Esophagus muscularis mucosa (tissue), 4 donors: ENCODE results near the gene CYB561. TPM values are rescaled to one million over a fixed set of nuclear protein-coding genes. Genes with fewer than 3 reads are reported as not detected.

ENCODE experiments used
- DNase-seq: peaks from one replicate; pipeline ENCODE4 v3.0.0-alpha.2; 2017; ENCODE audit errors: extremely low spot score
- H3K27ac ChIP-seq, 4 donors: fragments of 200-600 bp; sonication (generic); replicated peaks in 1 of 4; 1 replicate in 3 of 4; 2 replicates in 1 of 4; pipeline ENCODE4 v1.5.1; 2016 to 2019; ENCODE audit warnings: mild to moderate bottlenecking in 1 of 4
- H3K27me3 ChIP-seq, 4 donors: fragments of 200-600 bp; sonication (generic); one replicate each; pipeline versions ENCODE4 v1.5.1 to v1.6.0; 2016 to 2019
- H3K36me3 ChIP-seq, 4 donors: fragments of 200-600 bp; sonication (generic); one replicate each; pipeline ENCODE4 v1.5.1; 2016 to 2019
- H3K4me1 ChIP-seq, 4 donors: fragments of 200-600 bp; sonication (generic); one replicate each; pipeline ENCODE4 v1.5.1; 2016 to 2019
- H3K4me3 ChIP-seq, 4 donors: fragments of 200-600 bp; sonication (generic); 1 replicate in 2 of 4; 2 replicates in 2 of 4; pipeline ENCODE4 v1.5.1; 2016 to 2019; ENCODE audit warnings: mild to moderate bottlenecking in 4 of 4, moderate library complexity in 1 of 4
- H3K9me3 ChIP-seq, 4 donors: fragments of 200-600 bp; sonication (generic); 1 replicate in 3 of 4; 2 replicates in 1 of 4; pipeline ENCODE4 v1.5.1; 2016 to 2019
- EP300 ChIP-seq: sonication (generic); formaldehyde crosslinking; IDR thresholded peaks from one replicate; pipeline ENCODE4 v1.6.1; 2017; ENCODE audit warnings: antibody characterized with exemption
- POLR2A ChIP-seq: fragments of 450-650 bp; IDR thresholded peaks from one replicate; pipeline ENCODE4 v1.6.1; 2017; ENCODE audit warnings: antibody characterized with exemption, moderate library complexity, mild to moderate bottlenecking, low read depth
- POLR2AphosphoS5 ChIP-seq, 2 donors: sonication (generic); formaldehyde crosslinking; IDR thresholded peaks; one replicate each; pipeline ENCODE4 v1.6.1; 2017; ENCODE audit warnings: antibody characterized with exemption in 2 of 2
- WGBS: methylation state at CpG from one replicate; pipeline ENCODE4 v1.1.5; 2018; 5-methylcytosine and 5-hydroxymethylcytosine counted together
- intact Hi-C: fragments of 100-400 bp; cut with DNase I; formaldehyde crosslinking; loops from one replicate; pipeline ENCODE4 v1.15.1; 2023
- total RNA-seq, 4 donors: library from RNA; depleted of rRNA; stranded (reverse); fragments of >200 nt; gene quantifications; one replicate each; pipeline versions ENCODE4 v1.1.0 to v1.2.1, GENCODE V29; 2016
- TF ChIP-seq, protein P1 (sequence below), 3 experiments: fragments of 200-600 bp in 2 of 3; fragments of 450-650 bp in 1 of 3; sonication (generic) in 2 of 3; IDR thresholded peaks; one replicate each; pipeline ENCODE4 v1.5.1; 2017 to 2019; ENCODE audit warnings: antibody characterized with exemption in 3 of 3, mild to moderate bottlenecking in 2 of 3, moderate library complexity in 1 of 3

CYB561 gene
- total RNA-seq, 4 donors from 2014 or later: 8.8 to 17.0 (median 13.2) TPM

GRCh38 chr17:63399316-63399715 is 46.8 kb downstream of the CYB561 start:
- WGBS: 28% methylated on average over 3 of the region's 3 CpGs
- intact Hi-C loops: no loop called here
- no peaks in the 10 kb centered on the region for H3K27me3 ChIP-seq
- peak overlapping the region; percentile 2 to 43 (median 37) for H3K27ac ChIP-seq
- peaks cover 0 to 18% (median 4%) of the 10 kb centered on the region in 4 donors for H3K36me3 ChIP-seq
- peaks cover 12 to 38% (median 23%) of the 10 kb centered on the region in 4 donors for H3K4me1 ChIP-seq
- no peak overlapping the region for H3K4me3 ChIP-seq
- no peak for DNase-seq
- no peaks in the 10 kb centered on the region for H3K9me3 ChIP-seq
- TF ChIP-seq POLR2AphosphoS5 (IDR thresholded peaks at IDR 0.05) (no peak), EP300 (no peak), POLR2A (no peak)
- TF ChIP-seq, protein P1, sequence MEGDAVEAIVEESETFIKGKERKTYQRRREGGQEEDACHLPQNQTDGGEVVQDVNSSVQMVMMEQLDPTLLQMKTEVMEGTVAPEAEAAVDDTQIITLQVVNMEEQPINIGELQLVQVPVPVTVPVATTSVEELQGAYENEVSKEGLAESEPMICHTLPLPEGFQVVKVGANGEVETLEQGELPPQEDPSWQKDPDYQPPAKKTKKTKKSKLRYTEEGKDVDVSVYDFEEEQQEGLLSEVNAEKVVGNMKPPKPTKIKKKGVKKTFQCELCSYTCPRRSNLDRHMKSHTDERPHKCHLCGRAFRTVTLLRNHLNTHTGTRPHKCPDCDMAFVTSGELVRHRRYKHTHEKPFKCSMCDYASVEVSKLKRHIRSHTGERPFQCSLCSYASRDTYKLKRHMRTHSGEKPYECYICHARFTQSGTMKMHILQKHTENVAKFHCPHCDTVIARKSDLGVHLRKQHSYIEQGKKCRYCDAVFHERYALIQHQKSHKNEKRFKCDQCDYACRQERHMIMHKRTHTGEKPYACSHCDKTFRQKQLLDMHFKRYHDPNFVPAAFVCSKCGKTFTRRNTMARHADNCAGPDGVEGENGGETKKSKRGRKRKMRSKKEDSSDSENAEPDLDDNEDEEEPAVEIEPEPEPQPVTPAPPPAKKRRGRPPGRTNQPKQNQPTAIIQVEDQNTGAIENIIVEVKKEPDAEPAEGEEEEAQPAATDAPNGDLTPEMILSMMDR (IDR thresholded peaks at IDR 0.05): no peak

DNA sequence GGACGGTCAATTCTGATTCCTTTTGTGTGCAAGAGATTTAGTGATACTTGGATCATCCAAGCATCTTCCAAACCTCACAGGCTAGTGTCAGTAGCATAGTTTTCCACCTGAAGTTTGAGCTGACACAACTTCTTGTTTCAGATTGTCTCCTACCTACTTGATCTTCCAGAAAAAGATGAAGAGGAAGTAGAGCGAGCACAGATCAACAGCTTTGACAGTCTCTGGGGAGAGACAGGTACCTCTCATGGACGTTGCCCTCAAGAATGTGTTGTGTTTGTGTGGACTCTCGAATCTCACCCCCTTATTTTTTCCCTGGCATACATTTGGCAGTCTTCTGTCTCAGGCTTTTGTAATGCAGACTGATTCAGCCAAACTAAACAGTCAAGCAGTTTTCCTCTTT is 47.4 kb downstream of the CYB561 start:
- Histone ChIP-seq H3K27ac (peak overlapping the region in 2 of 4 donors; percentile 42 to 43), H3K27me3 (no peaks in the 10 kb centered on the region), H3K4me1 (peaks cover 12 to 38% (median 23%) of the 10 kb centered on the region in 4 donors), H3K36me3 (peaks cover 0 to 18% (median 4%) of the 10 kb centered on the region in 4 donors), H3K4me3 (no peak overlapping the region), H3K9me3 (no peaks in the 10 kb centered on the region)
- TF ChIP-seq POLR2A (no peak), POLR2AphosphoS5 (IDR thresholded peaks at IDR 0.05) (no peak)
- TF ChIP-seq, protein P1 (IDR thresholded peaks at IDR 0.05): no peak
- DNase-seq: no peak
- WGBS: 60% methylated on average over 4 of the region's 4 CpGs
- intact Hi-C loops: no loop called here

DNA sequence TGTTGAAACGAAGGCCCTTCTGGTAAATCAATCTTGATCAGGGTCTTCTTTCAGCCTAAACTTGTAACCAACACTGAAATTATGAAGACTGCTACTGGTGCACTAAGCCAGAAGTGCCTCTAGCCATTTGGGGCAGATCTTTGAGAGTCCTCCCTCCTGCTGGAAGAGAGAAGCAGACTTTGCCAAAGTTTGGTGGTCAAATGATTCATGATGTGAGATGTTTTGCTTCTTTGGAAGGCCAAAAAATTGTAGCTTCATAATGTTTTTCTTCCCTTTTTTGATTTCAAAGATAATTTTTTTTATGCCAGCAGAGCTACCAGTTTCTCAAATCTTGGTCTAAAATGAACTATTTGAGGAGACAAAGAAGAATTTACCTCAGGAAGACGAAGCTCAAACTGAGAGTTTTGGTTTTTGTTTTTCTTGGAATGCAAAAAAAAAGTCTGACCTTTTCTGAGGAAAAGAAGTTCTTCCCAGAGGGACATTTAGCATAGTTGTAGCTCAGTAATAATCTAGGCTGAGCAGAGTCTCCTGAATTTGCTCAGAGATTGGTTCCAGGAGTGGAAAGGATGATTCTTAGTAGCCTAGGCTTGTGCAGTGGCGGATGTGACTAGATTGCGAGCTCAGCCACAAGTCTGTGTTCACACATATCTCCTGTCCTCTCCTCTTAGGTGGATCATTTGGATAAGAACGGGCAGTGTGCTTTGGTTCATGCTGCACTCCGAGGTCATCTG is 50.9 kb downstream of the CYB561 start:
- DNase-seq: no peak
- Histone ChIP-seq H3K36me3 (peaks cover 0 to 21% (median 9%) of the 10 kb centered on the region in 4 donors), H3K9me3 (no peaks in the 10 kb centered on the region), H3K27me3 (no peaks in the 10 kb centered on the region), H3K4me1 (peaks cover 12 to 26% (median 18%) of the 10 kb centered on the region in 4 donors), H3K27ac (peak overlapping the region in 3 of 4 donors; percentile 11 to 36 (median 22)), H3K4me3 (no peak overlapping the region)
- intact Hi-C loops: no loop called here
- TF ChIP-seq, protein P1 (IDR thresholded peaks at IDR 0.05): no peak
- TF ChIP-seq POLR2A (no peak), POLR2AphosphoS5 (IDR thresholded peaks at IDR 0.05) (no peak), EP300 (no peak)
- 79% methylated on average over 5 of the region's 6 CpGs for WGBS

DNA sequence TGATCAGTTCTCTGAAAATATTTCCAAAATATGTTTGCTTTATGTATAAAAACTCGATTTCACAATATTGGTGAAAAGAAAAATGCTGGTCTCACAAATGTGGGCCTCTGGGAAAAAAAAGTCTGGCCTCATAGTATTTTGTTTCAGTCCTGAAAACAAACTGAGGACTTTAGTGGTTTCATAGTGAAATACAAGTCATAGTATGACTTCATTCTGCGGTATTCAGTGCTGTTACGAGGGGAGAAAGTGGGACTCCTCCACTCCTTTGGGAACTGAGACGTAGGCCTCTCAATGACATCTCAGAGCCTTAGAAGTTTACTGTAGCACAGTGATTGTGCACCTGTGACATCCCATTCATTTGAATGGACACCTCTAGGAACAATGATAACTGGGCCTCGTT is 56.0 kb downstream of the CYB561 start:
- intact Hi-C loops: no loop called here
- H3K4me3 ChIP-seq: no peak overlapping the region
- TF ChIP-seq, protein P1 (IDR thresholded peaks at IDR 0.05): no peak
- TF ChIP-seq POLR2AphosphoS5 (IDR thresholded peaks at IDR 0.05) (no peak), POLR2A (no peak), EP300 (no peak)
- WGBS: 89% methylated on average over 5 of the region's 5 CpGs
- DNase-seq: no peak
- no peaks in the 10 kb centered on the region for H3K27me3 ChIP-seq
- H3K27ac ChIP-seq: no peak overlapping the region
- no peaks in the 10 kb centered on the region for H3K9me3 ChIP-seq
- H3K4me1 ChIP-seq: peaks cover 0 to 7% (median 3%) of the 10 kb centered on the region in 4 donors
- H3K36me3 ChIP-seq: peaks cover 3 to 21% (median 12%) of the 10 kb centered on the region in 4 donors
